ENCODE data around the gene LRMDA. TPM values are rescaled to one million over a fixed set of nuclear protein-coding genes. Genes with fewer than 3 reads are reported as not detected.

LRMDA gene
- total RNA-seq, 1 donor from 2014 or later: 7.3 TPM

DNA sequence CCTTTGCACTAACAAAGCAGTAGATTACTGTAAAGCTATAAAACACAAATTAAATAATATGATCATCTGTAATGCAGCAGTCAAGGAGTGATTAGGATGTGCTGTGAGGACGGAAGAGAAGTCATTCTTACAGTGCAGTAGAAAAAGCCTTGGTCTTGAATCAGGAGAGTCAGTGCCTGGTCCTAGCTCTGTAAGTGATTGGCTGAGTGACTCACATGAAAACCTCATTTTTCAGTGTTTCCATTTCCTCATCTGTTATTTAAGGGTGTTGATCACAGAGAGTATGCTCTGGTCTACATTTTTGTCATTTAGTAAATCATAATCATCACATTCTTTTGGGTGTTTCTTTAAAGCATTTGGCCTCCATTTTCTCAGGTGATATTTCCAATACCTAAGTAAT, 717.8 kb downstream of the LRMDA start:
- no peaks in the 10 kb centered on the region for H3K9me3 ChIP-seq (ENCODE audit: control insufficient read depth in 3 of 3, low read length in 3 of 3)
- peaks cover 0 to 5% (median 0%) of the 10 kb centered on the region in 3 donors for H3K27me3 ChIP-seq (ENCODE audit: control insufficient read depth in 3 of 3, insufficient read depth in 3 of 3, low read length in 3 of 3)
- no peak overlapping the region for H3K4me3 ChIP-seq (ENCODE audit: low read length in 3 of 3)
- H3K4me1 ChIP-seq (ENCODE audit: control insufficient read depth in 3 of 3, insufficient read depth in 3 of 3, low read length in 3 of 3): no peaks in the 10 kb centered on the region
- no peak overlapping the region for H3K9ac ChIP-seq (ENCODE audit: low read depth in 1 of 3, low read length in 3 of 3)
- no peak overlapping the region for H3K27ac ChIP-seq (ENCODE audit: low read depth, low read length)
- no peaks in the 10 kb centered on the region for H3K36me3 ChIP-seq (ENCODE audit: control insufficient read depth in 3 of 3, insufficient read depth in 3 of 3, low read length in 3 of 3)

DNA sequence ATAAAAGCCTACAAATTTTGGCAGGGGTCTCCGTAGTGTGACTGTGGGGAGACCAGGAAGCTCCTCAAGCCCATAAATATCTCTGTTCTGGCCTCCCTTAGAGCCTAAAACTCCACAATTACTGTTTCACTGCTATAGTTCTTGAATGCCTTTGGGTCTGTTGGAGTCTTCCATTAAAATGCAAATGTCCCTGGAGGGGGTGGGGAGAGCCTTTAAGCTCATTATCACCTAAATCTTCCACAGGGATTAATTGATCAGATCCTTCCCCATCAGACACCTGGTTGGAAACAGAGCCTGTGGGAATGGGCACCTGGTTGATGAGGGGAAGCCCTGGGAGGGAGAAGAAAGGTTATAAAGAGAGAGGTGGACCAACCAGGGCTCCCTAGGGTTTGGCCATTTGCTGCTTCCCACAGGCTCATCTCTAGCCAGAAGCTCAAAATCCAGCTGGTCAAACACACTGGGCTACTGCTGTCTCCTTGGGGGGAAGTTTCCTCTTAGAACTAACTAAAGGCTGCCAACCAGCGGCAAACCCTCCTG, 718.2 kb downstream of the LRMDA start:
- H3K9ac ChIP-seq (ENCODE audit: low read depth in 1 of 3, low read length in 3 of 3): no peak overlapping the region
- H3K27me3 ChIP-seq (ENCODE audit: control insufficient read depth in 3 of 3, insufficient read depth in 3 of 3, low read length in 3 of 3): peaks cover 0 to 5% (median 0%) of the 10 kb centered on the region in 3 donors
- no peaks in the 10 kb centered on the region for H3K36me3 ChIP-seq (ENCODE audit: control insufficient read depth in 3 of 3, insufficient read depth in 3 of 3, low read length in 3 of 3)
- H3K4me3 ChIP-seq (ENCODE audit: low read length in 3 of 3): no peak overlapping the region
- H3K27ac ChIP-seq (ENCODE audit: low read depth, low read length): no peak overlapping the region
- H3K9me3 ChIP-seq (ENCODE audit: control insufficient read depth in 3 of 3, low read length in 3 of 3): no peaks in the 10 kb centered on the region
- H3K4me1 ChIP-seq (ENCODE audit: control insufficient read depth in 3 of 3, insufficient read depth in 3 of 3, low read length in 3 of 3): no peaks in the 10 kb centered on the region

- Histone ChIP-seq H3K9ac (ENCODE audit: low read depth in 1 of 3, low read length in 3 of 3) (no peak overlapping the region), H3K27me3 (ENCODE audit: control insufficient read depth in 3 of 3, insufficient read depth in 3 of 3, low read length in 3 of 3) (peaks cover 0 to 5% (median 0%) of the 10 kb centered on the region in 3 donors), H3K9me3 (ENCODE audit: control insufficient read depth in 3 of 3, low read length in 3 of 3) (no peaks in the 10 kb centered on the region), H3K4me1 (ENCODE audit: control insufficient read depth in 3 of 3, insufficient read depth in 3 of 3, low read length in 3 of 3) (no peaks in the 10 kb centered on the region), H3K4me3 (ENCODE audit: low read length in 3 of 3) (no peak overlapping the region), H3K27ac (ENCODE audit: low read depth, low read length) (no peak overlapping the region), H3K36me3 (ENCODE audit: control insufficient read depth in 3 of 3, insufficient read depth in 3 of 3, low read length in 3 of 3) (no peaks in the 10 kb centered on the region)
These were observed 718.9 kb downstream of the LRMDA start for GRCh38 chr10:76150139-76150875.

GRCh38 chr10:76150876-76151288, 719.5 kb downstream of the LRMDA start:
- Histone ChIP-seq H3K9ac (ENCODE audit: low read depth in 1 of 3, low read length in 3 of 3) (no peak overlapping the region), H3K36me3 (ENCODE audit: control insufficient read depth in 3 of 3, insufficient read depth in 3 of 3, low read length in 3 of 3) (no peaks in the 10 kb centered on the region), H3K27ac (ENCODE audit: low read depth, low read length) (no peak overlapping the region), H3K27me3 (ENCODE audit: control insufficient read depth in 3 of 3, insufficient read depth in 3 of 3, low read length in 3 of 3) (peaks cover 0 to 5% (median 0%) of the 10 kb centered on the region in 3 donors), H3K4me1 (ENCODE audit: control insufficient read depth in 3 of 3, insufficient read depth in 3 of 3, low read length in 3 of 3) (no peaks in the 10 kb centered on the region), H3K9me3 (ENCODE audit: control insufficient read depth in 3 of 3, low read length in 3 of 3) (no peaks in the 10 kb centered on the region), H3K4me3 (ENCODE audit: low read length in 3 of 3) (no peak overlapping the region)

DNA sequence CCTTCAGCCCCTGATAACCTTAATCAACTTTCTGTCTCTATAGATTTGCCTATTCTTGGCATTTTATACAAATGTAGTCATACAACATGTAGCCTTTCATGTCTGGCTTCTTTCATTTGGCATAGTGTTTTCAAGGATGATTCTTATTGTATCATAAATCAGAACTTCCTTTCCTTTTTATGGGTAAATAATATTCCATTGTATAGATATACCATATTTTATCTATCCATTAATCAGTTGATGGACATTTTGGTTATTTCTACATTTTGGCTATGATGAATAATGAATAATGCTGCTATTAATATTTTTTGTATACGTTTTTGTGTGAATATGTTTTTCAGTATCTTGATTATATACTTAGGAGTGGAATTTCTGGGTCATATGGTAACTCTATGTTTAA, 720.8 kb downstream of the LRMDA start:
- H3K27me3 ChIP-seq (ENCODE audit: control insufficient read depth in 3 of 3, insufficient read depth in 3 of 3, low read length in 3 of 3): peaks cover 0 to 5% (median 0%) of the 10 kb centered on the region in 3 donors
- no peak overlapping the region for H3K4me3 ChIP-seq (ENCODE audit: low read length in 3 of 3)
- H3K4me1 ChIP-seq (ENCODE audit: control insufficient read depth in 3 of 3, insufficient read depth in 3 of 3, low read length in 3 of 3): no peaks in the 10 kb centered on the region
- no peak overlapping the region for H3K27ac ChIP-seq (ENCODE audit: low read depth, low read length)
- H3K36me3 ChIP-seq (ENCODE audit: control insufficient read depth in 3 of 3, insufficient read depth in 3 of 3, low read length in 3 of 3): no peaks in the 10 kb centered on the region
- no peak overlapping the region for H3K9ac ChIP-seq (ENCODE audit: low read depth in 1 of 3, low read length in 3 of 3)
- no peaks in the 10 kb centered on the region for H3K9me3 ChIP-seq (ENCODE audit: control insufficient read depth in 3 of 3, low read length in 3 of 3)

DNA sequence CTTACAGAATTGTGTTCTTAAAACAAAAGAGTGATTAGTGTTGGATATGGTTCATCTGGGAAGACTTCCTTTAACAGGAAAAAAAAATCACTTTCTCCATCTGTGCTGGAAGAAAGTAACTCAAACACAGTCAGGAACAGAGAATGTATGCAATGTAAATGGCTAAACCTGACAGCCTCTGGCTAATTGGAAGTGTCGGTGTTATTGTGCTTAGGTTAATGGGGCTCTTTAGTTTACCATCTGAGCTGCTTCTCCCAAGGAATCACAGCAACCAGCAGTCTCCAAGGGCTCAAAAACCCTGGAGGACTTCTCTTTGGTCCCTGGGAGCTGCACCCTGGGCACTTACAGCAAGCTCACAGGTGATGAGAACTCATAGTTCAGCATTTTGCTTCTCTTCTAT, 724.5 kb downstream of the LRMDA start:
- Histone ChIP-seq H3K9me3 (ENCODE audit: control insufficient read depth in 3 of 3, low read length in 3 of 3) (no peaks in the 10 kb centered on the region), H3K27ac (ENCODE audit: low read depth, low read length) (no peak overlapping the region), H3K36me3 (ENCODE audit: control insufficient read depth in 3 of 3, insufficient read depth in 3 of 3, low read length in 3 of 3) (no peaks in the 10 kb centered on the region), H3K4me1 (ENCODE audit: control insufficient read depth in 3 of 3, insufficient read depth in 3 of 3, low read length in 3 of 3) (no peaks in the 10 kb centered on the region), H3K27me3 (ENCODE audit: control insufficient read depth in 3 of 3, insufficient read depth in 3 of 3, low read length in 3 of 3) (no peaks in the 10 kb centered on the region), H3K9ac (ENCODE audit: low read depth in 1 of 3, low read length in 3 of 3) (no peak overlapping the region), H3K4me3 (ENCODE audit: low read length in 3 of 3) (no peak overlapping the region)

GRCh38 chr10:76160446-76161300, 729.2 kb downstream of the LRMDA start:
- Histone ChIP-seq H3K9me3 (ENCODE audit: control insufficient read depth in 3 of 3, low read length in 3 of 3) (no peaks in the 10 kb centered on the region), H3K4me3 (ENCODE audit: low read length in 3 of 3) (no peak overlapping the region), H3K27ac (ENCODE audit: low read depth, low read length) (no peak overlapping the region), H3K27me3 (ENCODE audit: control insufficient read depth in 3 of 3, insufficient read depth in 3 of 3, low read length in 3 of 3) (no peaks in the 10 kb centered on the region), H3K36me3 (ENCODE audit: control insufficient read depth in 3 of 3, insufficient read depth in 3 of 3, low read length in 3 of 3) (no peaks in the 10 kb centered on the region), H3K4me1 (ENCODE audit: control insufficient read depth in 3 of 3, insufficient read depth in 3 of 3, low read length in 3 of 3) (no peaks in the 10 kb centered on the region), H3K9ac (ENCODE audit: low read depth in 1 of 3, low read length in 3 of 3) (no peak overlapping the region)

DNA sequence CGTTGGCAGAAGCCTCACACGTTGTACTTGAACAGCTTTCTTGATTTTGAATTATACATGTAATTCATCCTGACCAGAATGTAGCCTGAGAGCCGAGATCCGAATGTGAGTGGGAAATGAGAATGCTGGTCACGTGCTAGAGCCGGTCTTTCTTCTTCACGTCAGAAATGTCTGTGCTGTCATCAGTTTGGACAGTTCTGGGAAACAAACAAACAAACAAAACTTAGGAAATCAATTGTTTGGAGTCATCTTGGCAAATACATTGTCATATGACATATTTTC, 729.8 kb downstream of the LRMDA start:
- H3K27ac ChIP-seq (ENCODE audit: low read depth, low read length): no peak overlapping the region
- H3K36me3 ChIP-seq (ENCODE audit: control insufficient read depth in 3 of 3, insufficient read depth in 3 of 3, low read length in 3 of 3): no peaks in the 10 kb centered on the region
- no peaks in the 10 kb centered on the region for H3K9me3 ChIP-seq (ENCODE audit: control insufficient read depth in 3 of 3, low read length in 3 of 3)
- H3K27me3 ChIP-seq (ENCODE audit: control insufficient read depth in 3 of 3, insufficient read depth in 3 of 3, low read length in 3 of 3): no peaks in the 10 kb centered on the region
- no peak overlapping the region for H3K9ac ChIP-seq (ENCODE audit: low read depth in 1 of 3, low read length in 3 of 3)
- no peaks in the 10 kb centered on the region for H3K4me1 ChIP-seq (ENCODE audit: control insufficient read depth in 3 of 3, insufficient read depth in 3 of 3, low read length in 3 of 3)
- no peak overlapping the region for H3K4me3 ChIP-seq (ENCODE audit: low read length in 3 of 3)

- Histone ChIP-seq H3K9ac (ENCODE audit: low read depth in 1 of 3, low read length in 3 of 3) (no peak overlapping the region), H3K27ac (ENCODE audit: low read depth, low read length) (no peak overlapping the region), H3K9me3 (ENCODE audit: control insufficient read depth in 3 of 3, low read length in 3 of 3) (no peaks in the 10 kb centered on the region), H3K27me3 (ENCODE audit: control insufficient read depth in 3 of 3, insufficient read depth in 3 of 3, low read length in 3 of 3) (no peaks in the 10 kb centered on the region), H3K36me3 (ENCODE audit: control insufficient read depth in 3 of 3, insufficient read depth in 3 of 3, low read length in 3 of 3) (no peaks in the 10 kb centered on the region), H3K4me3 (ENCODE audit: low read length in 3 of 3) (no peak overlapping the region), H3K4me1 (ENCODE audit: control insufficient read depth in 3 of 3, insufficient read depth in 3 of 3, low read length in 3 of 3) (no peaks in the 10 kb centered on the region)
These were observed 737.0 kb downstream of the LRMDA start for GRCh38 chr10:76168437-76168836.

GRCh38 chr10:76169246-76169645, 737.8 kb downstream of the LRMDA start:
- Histone ChIP-seq H3K36me3 (ENCODE audit: control insufficient read depth in 3 of 3, insufficient read depth in 3 of 3, low read length in 3 of 3) (no peaks in the 10 kb centered on the region), H3K9me3 (ENCODE audit: control insufficient read depth in 3 of 3, low read length in 3 of 3) (no peaks in the 10 kb centered on the region), H3K27ac (ENCODE audit: low read depth, low read length) (no peak overlapping the region), H3K4me1 (ENCODE audit: control insufficient read depth in 3 of 3, insufficient read depth in 3 of 3, low read length in 3 of 3) (no peaks in the 10 kb centered on the region), H3K9ac (ENCODE audit: low read depth in 1 of 3, low read length in 3 of 3) (no peak overlapping the region), H3K27me3 (ENCODE audit: control insufficient read depth in 3 of 3, insufficient read depth in 3 of 3, low read length in 3 of 3) (no peaks in the 10 kb centered on the region), H3K4me3 (ENCODE audit: low read length in 3 of 3) (no peak overlapping the region)
